Fibroblast of skin of right biceps (primary cell): ENCODE measurements around the gene GCGR.

Experiments used
- DNase-seq: peaks from one replicate; pipeline ENCODE4 v3.0.0-alpha.2; 2013

GCGR gene

DNA sequence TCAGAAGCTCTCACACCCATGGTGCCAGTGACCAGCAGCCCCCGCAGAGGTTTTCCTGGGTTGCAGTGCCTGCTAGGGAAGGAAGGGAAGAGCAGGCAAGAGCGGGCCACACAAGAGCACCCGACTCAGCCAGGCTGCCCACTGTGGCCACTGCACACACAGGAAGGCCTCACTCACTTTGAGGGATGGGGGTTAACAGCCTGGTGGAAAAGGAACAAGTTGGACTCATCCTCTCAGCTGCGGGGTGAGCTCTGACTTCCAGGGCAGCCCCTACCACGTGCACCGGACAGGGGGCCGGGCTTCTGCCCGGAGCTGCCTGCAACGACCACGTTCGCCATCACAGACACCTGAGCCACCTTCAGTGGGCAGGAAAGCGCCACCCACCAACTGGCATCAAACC, 48.3 kb downstream of the GCGR start:
- DNase-seq: no peak

DNA sequence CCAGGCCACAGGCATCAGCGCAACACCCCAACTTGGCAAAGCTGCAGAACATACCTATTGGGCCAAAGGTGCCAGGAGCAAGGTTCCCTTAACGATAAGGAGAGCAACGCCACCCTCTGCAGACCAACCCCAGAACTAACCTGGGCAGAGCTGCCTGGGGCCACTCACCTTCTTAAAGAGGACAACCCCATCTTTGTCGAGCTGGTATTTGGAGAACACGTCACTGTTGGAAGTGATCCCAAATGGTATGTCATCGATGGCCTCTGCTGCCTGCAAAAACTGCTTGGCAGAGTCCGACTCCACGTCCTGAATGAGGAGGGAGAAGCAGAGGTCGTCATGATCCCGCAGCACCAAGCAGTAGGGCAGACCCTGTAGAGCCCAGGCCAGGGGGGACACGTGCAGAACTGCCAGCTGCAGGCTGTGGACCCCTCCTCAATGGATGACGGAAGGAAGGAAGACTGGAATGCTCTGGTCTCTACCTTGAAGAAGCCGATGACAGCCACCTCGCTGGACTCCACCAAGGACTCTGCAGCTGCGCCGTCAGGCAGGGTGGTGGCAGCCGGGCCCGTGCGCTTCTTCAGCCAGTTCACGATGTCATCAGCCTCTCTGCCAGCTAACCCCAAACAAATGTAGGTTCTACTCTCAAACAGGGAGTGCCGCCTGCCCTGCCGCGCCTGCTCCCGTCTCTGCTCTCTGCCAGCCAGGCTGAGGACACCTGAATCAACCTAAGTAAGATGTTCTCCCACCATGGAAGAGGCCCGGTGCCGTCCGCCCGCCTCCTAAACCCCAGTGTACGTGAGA, 51.2 kb downstream of the GCGR start:
- no peak for DNase-seq

DNA sequence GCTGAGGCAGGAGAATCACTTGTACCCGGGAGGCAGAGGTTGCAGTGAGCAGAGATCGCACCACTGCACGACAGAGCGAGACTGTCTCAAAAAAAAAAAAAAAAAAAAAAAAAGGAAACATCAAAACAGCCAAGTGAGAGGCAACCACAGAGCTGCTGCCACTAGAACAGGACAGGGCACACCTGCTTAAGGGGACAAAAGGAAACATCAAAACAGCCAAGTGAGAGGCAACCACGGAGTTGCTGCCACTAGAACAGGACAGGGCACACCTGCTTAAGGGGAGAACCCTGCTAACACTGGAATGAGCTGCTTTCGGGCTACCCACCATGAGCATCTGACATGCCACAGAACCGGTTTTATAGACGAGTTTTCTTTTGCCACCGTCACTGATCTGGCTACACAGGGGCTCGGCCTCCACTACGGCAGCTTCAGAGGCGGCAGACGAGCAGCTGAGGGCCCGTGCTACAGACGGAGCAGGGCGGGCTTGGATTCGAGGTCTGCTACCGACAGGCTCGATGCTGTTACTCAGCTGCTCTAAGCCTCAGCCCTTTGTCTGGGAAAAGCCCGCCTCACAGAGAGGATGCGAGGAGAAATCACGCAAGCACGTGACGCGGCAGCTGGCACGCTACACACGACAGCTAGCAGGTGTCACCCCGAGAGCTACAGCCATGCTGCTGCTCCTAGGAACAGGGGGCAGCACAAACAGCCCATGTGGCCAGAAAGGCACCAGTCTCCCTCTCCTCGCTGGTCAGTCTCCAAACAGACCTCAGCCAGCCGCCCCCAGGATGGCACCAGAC, 54.4 kb downstream of the GCGR start:
- DNase-seq: no peak

DNA sequence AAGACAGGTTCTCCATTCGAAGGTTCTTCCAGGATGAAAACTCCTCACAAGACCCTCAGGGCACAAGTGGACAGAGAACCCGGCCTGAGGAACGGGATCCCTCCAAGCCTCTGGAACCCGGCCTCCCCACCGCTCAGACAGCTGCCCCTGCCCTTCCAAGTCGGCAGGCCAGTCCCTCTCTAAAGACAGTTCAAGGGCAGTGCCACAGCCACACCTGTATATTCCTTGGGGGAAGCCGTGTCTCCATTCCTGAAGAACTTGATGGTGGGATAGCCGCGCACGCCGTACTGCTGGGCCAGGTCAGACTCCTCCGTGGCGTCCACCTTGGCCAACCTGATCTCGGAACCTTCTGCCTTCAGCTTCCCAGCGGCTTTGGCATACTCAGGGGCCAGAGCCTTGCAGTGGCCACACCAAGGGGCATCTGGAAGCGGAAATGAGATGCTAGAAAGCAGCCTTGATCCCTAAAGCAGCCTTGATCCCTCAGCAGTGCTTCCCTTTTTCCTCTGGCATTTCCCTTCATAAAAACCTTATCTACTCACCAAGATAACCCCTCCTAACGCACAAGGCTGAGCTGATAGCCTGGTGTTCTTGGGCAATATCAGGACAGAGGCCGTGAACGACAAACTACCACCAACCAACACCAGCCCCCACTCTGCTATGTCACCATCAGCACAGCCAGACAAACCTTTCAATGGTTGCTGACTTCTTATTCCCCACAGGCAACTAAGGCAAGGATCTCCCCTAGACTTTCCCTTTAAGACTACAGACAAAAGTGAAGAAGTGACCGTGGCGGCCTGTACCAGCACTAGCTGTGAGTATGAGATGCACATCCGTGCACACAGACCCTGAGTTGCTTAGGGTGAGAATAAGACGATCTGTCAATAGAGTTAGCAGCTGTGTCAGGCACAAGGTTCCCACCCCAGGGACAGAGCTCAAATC, 55.3 kb downstream of the GCGR start:
- DNase-seq: no peak

DNA sequence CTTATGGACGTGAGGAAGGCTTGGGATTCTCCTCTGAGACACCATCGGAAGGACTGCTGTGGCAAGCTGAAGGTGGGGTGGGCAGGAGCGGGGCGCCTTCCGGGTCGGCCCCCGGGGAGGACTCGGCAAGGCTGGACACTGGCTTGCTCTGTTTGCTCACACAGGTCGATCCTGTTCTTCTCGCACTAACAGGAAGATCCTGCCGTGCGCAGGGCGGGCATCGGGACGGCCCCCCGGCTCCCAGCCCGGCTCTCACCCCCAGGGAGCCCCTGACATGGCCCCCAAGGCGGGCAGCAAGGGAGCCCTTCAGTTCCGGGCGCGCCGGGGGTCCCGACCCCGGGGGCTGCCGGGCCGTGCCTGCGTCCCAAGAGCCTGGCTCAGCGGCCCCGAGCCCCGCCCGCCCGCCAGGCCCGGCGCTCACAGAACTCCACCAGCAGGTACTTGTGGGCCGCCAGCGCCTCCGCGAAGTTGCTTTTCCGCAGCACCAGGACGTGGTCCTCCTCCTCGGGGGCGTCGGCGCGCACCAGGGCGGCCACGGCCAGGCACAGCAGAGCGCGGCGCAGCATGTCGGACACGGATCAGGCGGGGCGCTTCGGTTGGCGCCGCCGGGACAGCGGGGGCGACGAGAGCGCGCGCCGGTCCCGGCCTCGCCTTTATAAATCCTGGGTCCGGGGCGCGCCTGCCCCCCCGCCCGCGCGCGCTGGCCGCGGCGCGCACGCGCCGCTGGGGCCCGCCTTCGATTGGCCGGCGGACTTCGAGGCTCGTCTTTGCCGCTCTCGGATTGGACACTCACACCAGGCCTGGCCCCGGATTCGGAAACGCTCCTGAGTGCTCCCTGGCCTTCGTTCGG, 56.2 kb downstream of the GCGR start, which contains the start of gene P4HB:
TSS of gene P4HB (minus strand) at position 630 of the 850 bp plus-strand sequence. CDS start at position 566, 64 bp downstream.
- DNase-seq: no peak

DNA sequence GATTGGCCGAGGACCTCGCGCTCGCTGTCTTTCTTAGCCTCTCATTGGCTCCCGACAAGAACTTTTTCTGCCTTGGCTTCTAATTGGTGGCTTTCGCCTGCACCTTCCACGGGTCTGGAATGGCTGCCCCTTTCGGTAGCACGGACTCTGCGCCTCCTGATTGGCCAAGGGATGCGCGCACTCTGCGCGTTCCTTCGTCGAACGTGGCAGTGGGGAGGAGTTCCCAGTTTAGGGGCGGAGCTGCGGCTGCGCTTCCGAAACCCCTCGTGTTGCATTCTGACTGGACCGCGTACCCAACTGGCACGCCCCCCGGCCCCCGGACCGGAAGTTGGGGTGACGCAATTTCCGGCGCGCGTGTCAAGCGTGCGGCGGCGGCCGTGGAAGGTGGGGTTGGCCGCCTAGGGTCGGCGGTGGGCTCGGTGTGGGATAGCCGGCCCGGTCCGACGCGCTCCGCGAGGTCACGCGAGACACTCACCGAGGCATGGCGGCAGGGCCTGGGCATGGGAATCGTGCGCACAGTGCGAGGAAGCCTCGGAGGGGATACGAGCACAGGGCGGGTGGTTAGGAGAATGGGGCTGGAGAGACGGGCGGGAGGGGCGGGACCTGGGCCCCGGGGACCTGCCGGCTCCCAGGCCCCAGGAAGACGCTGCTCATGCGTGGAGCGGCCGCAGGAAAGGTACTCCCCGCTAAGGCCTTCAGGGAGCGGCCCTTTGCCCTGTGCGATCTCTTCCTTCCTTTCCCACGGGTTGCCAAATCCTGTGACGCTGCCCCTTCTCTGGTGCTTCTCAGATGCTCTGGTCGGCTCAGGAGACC, 57.0 kb downstream of the GCGR start:
- DNase-seq: peak; percentile 100

DNA sequence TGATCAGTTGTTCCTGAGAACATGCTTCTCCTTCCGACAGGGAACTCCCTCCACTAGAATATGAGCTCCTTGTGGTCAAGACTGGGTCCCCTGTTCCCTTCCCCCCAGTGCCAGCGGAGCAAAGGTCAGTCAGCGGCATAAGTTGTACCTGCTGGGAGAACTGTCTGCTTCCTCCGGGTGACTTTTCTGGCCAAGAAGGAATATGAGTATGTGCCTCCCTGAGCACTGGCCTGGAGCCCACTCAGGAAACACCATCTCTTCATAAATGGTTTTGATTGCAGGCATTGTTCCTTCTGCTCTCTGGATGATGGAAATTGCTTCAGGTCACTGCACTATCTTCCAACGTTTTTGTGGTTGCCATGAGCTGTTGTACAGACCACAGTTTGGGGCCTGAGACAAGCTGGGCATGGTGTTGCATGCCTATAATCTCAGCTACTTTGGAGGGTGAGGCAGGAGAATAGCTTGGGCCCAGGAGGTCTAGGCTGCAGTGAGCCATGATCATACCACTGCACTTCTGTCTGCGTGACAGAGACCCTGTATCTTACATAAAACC, 59.2 kb downstream of the GCGR start:
- DNase-seq: no peak
